SK-N-SH treated with all-trans-retinoic acid at 6 μM for 48 hours (cell line): ENCODE measurements around the gene DCLK1.
A peak's percentile ranks its signal among the peaks of the same experiment; 100 is the strongest.
"Not testable (repeated sequence)": the region's sequence is repeated elsewhere in the genome, so short reads cannot be mapped to it uniquely, and the experiment has no call there.

Experiments used
- ATAC-seq: fragments of 200-7000 bp; cut with Tn5 transposase; 3 replicates; pipeline ENCODE4 v1.9.1; 2020; ENCODE audit warnings: mild to moderate bottlenecking, moderate library complexity
- ARNTL ChIP-seq: fragments of 450-650 bp; formaldehyde crosslinking; IDR thresholded peaks from 2 replicates; pipeline ENCODE4 v1.5.0; 2020; ENCODE audit warnings: low read depth, mild to moderate bottlenecking, moderate library complexity, borderline replicate concordance
- BACH2 ChIP-seq: fragments of 250-450 bp; sonication (Bioruptor Pico); IDR thresholded peaks from 2 replicates; pipeline ENCODE4 v1.9.0; 2021; ENCODE audit warnings: mild to moderate bottlenecking, borderline replicate concordance
- CSDC2 ChIP-seq: fragments of 250-450 bp; sonication (Bioruptor Pico); IDR thresholded peaks from 2 replicates; pipeline ENCODE4 v1.5.0; 2020; ENCODE audit warnings: mild to moderate bottlenecking, moderate library complexity
- CSRNP3 ChIP-seq: fragments of 250-450 bp; sonication (Bioruptor Pico); IDR thresholded peaks from 2 replicates; pipeline ENCODE4 v1.5.1; 2021; ENCODE audit warnings: mild to moderate bottlenecking, moderate library complexity
- GLIS3 ChIP-seq: fragments of 250-450 bp; sonication (Bioruptor Pico); IDR thresholded peaks from 2 replicates; pipeline ENCODE4 v1.5.0; 2020; ENCODE audit warnings: mild to moderate bottlenecking, moderate library complexity
- ISL1 ChIP-seq: fragments of 250-450 bp; sonication (Bioruptor Pico); IDR thresholded peaks from 2 replicates; pipeline ENCODE4 v2.1.2; 2022; ENCODE audit warnings: mild to moderate bottlenecking, moderate library complexity
- POU6F1 ChIP-seq: fragments of 250-450 bp; sonication (Bioruptor Pico); IDR thresholded peaks from 2 replicates; pipeline ENCODE4 v1.8.0; 2021; ENCODE audit warnings: low read depth, mild to moderate bottlenecking, moderate library complexity, borderline replicate concordance
- PPARA ChIP-seq: fragments of 250-450 bp; sonication (Bioruptor Pico); IDR thresholded peaks from 2 replicates; pipeline ENCODE4 v1.5.0; 2020; ENCODE audit warnings: mild to moderate bottlenecking, borderline replicate concordance
- RARB ChIP-seq: fragments of 250-450 bp; sonication (Bioruptor Pico); IDR thresholded peaks from 2 replicates; pipeline ENCODE4 v1.8.0; 2021; ENCODE audit warnings: mild to moderate bottlenecking, moderate library complexity
- SNAI2 ChIP-seq: fragments of 250-450 bp; sonication (Bioruptor Pico); IDR thresholded peaks from 2 replicates; pipeline ENCODE4 v1.5.0; 2020; ENCODE audit warnings: mild to moderate bottlenecking, moderate library complexity
- TCF4 ChIP-seq: fragments of 250-450 bp; sonication (Bioruptor Pico); IDR thresholded peaks from 2 replicates; pipeline ENCODE4 v1.8.0; 2021; ENCODE audit warnings: mild to moderate bottlenecking, moderate library complexity, borderline replicate concordance
- TOX ChIP-seq: fragments of 250-450 bp; sonication (Bioruptor Pico); IDR thresholded peaks from 2 replicates; pipeline ENCODE4 v1.8.0; 2021; ENCODE audit warnings: mild to moderate bottlenecking, moderate library complexity, borderline replicate concordance
- TSHZ2 ChIP-seq: fragments of 250-450 bp; sonication (Bioruptor Pico); IDR thresholded peaks from 2 replicates; pipeline ENCODE4 v1.5.0; 2020; ENCODE audit warnings: mild to moderate bottlenecking, moderate library complexity
- ZC3H10 ChIP-seq: fragments of 250-450 bp; sonication (Bioruptor Pico); IDR thresholded peaks from 2 replicates; pipeline ENCODE4 v1.5.1; 2021; ENCODE audit warnings: mild to moderate bottlenecking, moderate library complexity
- ZFP3 ChIP-seq: fragments of 250-450 bp; sonication (Bioruptor Pico); IDR thresholded peaks from 2 replicates; pipeline ENCODE4 v1.5.0; 2020; ENCODE audit warnings: mild to moderate bottlenecking, moderate library complexity
- ZNF565 ChIP-seq: fragments of 450-650 bp; formaldehyde crosslinking; conservative IDR thresholded peaks from 2 replicates; pipeline ENCODE4 v1.5.0; 2020; ENCODE audit warnings: low read depth, mild to moderate bottlenecking, moderate library complexity
- ZNF8 ChIP-seq: fragments of 450-650 bp; formaldehyde crosslinking; IDR thresholded peaks from 2 replicates; pipeline ENCODE4 v1.5.0; 2020; ENCODE audit warnings: mild to moderate bottlenecking, moderate library complexity

The DCLK1 gene

GRCh38 chr13:35984287-35984686 lies 146.9 kb downstream of the DCLK1 start:
- TF ChIP-seq CSDC2 (no peak), ZFP3 (CRISPR knock-in tag) (no peak), ISL1 (CRISPR knock-in tag) (no peak), POU6F1 (CRISPR knock-in tag) (no peak), ZNF565 (no peak), RARB (no peak), ZC3H10 (CRISPR knock-in tag) (no peak), BACH2 (no peak)
- TF ChIP-seq, all 23 proteins: peak for 0

GRCh38 chr13:35983703-35984102 lies 147.5 kb downstream of the DCLK1 start:
- not testable (repeated sequence) for ATAC-seq

More at GRCh38 chr13:35984287-35984686, 146.9 kb downstream of the DCLK1 start:
- no peak for ATAC-seq

GRCh38 chr13:35983206-35983605 lies 148.0 kb downstream of the DCLK1 start:
- ATAC-seq = no peak
- TF ChIP-seq ZNF8 (no peak), POU6F1 (CRISPR knock-in tag) (no peak), CSDC2 (no peak), PPARA (no peak), BACH2 (no peak), RARB (no peak), GLIS3 (no peak), TCF4 (no peak), CSRNP3 (CRISPR knock-in tag) (no peak), ZFP3 (CRISPR knock-in tag) (no peak), TOX (no peak), TSHZ2 (CRISPR knock-in tag) (no peak), ZC3H10 (CRISPR knock-in tag) (no peak)

- peak; percentile 73 for ATAC-seq
- TF ChIP-seq ZFP3 (CRISPR knock-in tag) (peak; percentile 43; the same call in 1 of the 2 replicates), RARB (no peak), CSDC2 (no peak), ARNTL (CRISPR knock-in tag) (no peak), ISL1 (CRISPR knock-in tag) (peak; percentile 63), POU6F1 (CRISPR knock-in tag) (no peak), SNAI2 (CRISPR knock-in tag) (no peak)
Measured at GRCh38 chr13:35979361-35979951, 151.7 kb downstream of the DCLK1 start.
